Left hindlimb (tissue), 1 donor: ENCODE data around the gene EML2.

Experiments used
- DNase-seq: peaks from one replicate; pipeline ENCODE4 v3.0.0-alpha.2; 2018

EML2 gene

GRCh38 chr19:45585158-45585577, 54.0 kb downstream of the EML2 start:
- DNase-seq, result no peak

- DNase-seq, result peak; percentile 99
These were observed 54.7 kb downstream of the EML2 start, which contains the start of gene OPA3 for GRCh38 chr19:45584332-45585157. Gene OPA3, minus strand, starts transcription at chr19:45584802. Its CDS starts 38 bp downstream, at chr19:45584764.

GRCh38 chr19:45581576-45581975, 57.6 kb downstream of the EML2 start:
- DNase-seq, result no peak

- DNase-seq, result no peak
These were observed 60.3 kb downstream of the EML2 start for GRCh38 chr19:45578861-45579260.

GRCh38 chr19:45577111-45577905, 61.9 kb downstream of the EML2 start:
- no peak for DNase-seq

GRCh38 chr19:45576682-45577081, 62.5 kb downstream of the EML2 start:
- DNase-seq, result no peak

GRCh38 chr19:45575216-45575615, 64.0 kb downstream of the EML2 start:
- DNase-seq, result no peak

GRCh38 chr19:45574526-45574925, 64.7 kb downstream of the EML2 start:
- DNase-seq, result no peak

- DNase-seq, result no peak
These were observed 67.6 kb downstream of the EML2 start for GRCh38 chr19:45571457-45572220.

- no peak for DNase-seq
These were observed 69.4 kb downstream of the EML2 start for GRCh38 chr19:45569619-45570421.

GRCh38 chr19:45568732-45569131, 70.5 kb downstream of the EML2 start:
- DNase-seq, result no peak

- no peak for DNase-seq
These were observed 71.6 kb downstream of the EML2 start for GRCh38 chr19:45567609-45568008.

- no peak for DNase-seq
These were observed 74.9 kb downstream of the EML2 start for GRCh38 chr19:45564131-45564780.

GRCh38 chr19:45560686-45561085, 78.5 kb downstream of the EML2 start:
- no peak for DNase-seq

- DNase-seq, result no peak
These were observed 79.2 kb downstream of the EML2 start for GRCh38 chr19:45560038-45560437.
